ENCODE results near the gene LIPE. TPM values are rescaled to one million over a fixed set of nuclear protein-coding genes. Genes with fewer than 3 reads are reported as not detected.

LIPE gene
- total RNA-seq, 1 donor, result 3.0 TPM

- TF ChIP-seq, protein P1, sequence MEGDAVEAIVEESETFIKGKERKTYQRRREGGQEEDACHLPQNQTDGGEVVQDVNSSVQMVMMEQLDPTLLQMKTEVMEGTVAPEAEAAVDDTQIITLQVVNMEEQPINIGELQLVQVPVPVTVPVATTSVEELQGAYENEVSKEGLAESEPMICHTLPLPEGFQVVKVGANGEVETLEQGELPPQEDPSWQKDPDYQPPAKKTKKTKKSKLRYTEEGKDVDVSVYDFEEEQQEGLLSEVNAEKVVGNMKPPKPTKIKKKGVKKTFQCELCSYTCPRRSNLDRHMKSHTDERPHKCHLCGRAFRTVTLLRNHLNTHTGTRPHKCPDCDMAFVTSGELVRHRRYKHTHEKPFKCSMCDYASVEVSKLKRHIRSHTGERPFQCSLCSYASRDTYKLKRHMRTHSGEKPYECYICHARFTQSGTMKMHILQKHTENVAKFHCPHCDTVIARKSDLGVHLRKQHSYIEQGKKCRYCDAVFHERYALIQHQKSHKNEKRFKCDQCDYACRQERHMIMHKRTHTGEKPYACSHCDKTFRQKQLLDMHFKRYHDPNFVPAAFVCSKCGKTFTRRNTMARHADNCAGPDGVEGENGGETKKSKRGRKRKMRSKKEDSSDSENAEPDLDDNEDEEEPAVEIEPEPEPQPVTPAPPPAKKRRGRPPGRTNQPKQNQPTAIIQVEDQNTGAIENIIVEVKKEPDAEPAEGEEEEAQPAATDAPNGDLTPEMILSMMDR (IDR thresholded peaks at IDR 0.05; ENCODE audit: insufficient read depth, low read depth, low read length), result no peak
- peak; percentile 18 for DNase-seq (ENCODE audit: low read depth)
Measured at GRCh38 chr19:42370626-42371175, 56.5 kb downstream of the LIPE start.

DNA sequence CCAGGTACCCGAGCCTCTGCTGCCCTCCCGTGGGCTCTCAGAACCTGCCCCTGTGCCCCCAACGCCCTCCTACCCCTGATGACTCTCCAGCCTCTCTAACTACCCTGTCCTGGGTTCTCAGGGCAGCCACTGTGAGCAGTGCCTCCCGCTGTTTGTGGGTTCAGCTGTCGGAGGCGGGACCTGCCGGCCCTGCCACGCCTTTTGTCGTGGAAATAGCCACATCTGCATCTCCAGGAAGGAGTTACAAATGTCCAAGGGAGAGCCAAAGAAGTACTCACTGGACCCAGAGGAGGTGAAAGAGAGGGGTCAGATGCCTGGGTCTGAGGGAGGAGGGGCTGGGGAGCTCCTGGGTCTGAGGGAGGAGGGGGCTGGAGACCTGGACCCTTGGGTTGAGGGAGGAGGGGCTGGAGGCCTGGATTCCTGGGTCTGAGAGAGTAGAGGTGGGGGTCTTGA lies 57.1 kb downstream of the LIPE start:
- TF ChIP-seq, protein P1 (IDR thresholded peaks at IDR 0.05; ENCODE audit: insufficient read depth, low read depth, low read length), result no peak
- DNase-seq (ENCODE audit: low read depth), result no peak
- H3K4me3 ChIP-seq (ENCODE audit: low read depth, low read length), result no peak overlapping the region

More at GRCh38 chr19:42370626-42371175, 56.5 kb downstream of the LIPE start:
- no peak overlapping the region for H3K4me3 ChIP-seq (ENCODE audit: low read depth, low read length)

- TF ChIP-seq, protein P1 (IDR thresholded peaks at IDR 0.05; ENCODE audit: insufficient read depth, low read depth, low read length), result no peak
- DNase-seq (ENCODE audit: low read depth), result no peak
- no peak overlapping the region for H3K4me3 ChIP-seq (ENCODE audit: low read depth, low read length)
Measured at GRCh38 chr19:42369433-42370067, 57.6 kb downstream of the LIPE start.

GRCh38 chr19:42368765-42369164 lies 58.4 kb downstream of the LIPE start:
- no peak for DNase-seq (ENCODE audit: low read depth)
- TF ChIP-seq, protein P1 (IDR thresholded peaks at IDR 0.05; ENCODE audit: insufficient read depth, low read depth, low read length), result no peak
- no peak overlapping the region for H3K4me3 ChIP-seq (ENCODE audit: low read depth, low read length)

GRCh38 chr19:42368360-42368759 lies 58.8 kb downstream of the LIPE start:
- TF ChIP-seq, protein P1 (IDR thresholded peaks at IDR 0.05; ENCODE audit: insufficient read depth, low read depth, low read length), result no peak

GRCh38 chr19:42367929-42368328 lies 59.3 kb downstream of the LIPE start:
- TF ChIP-seq, protein P1 (IDR thresholded peaks at IDR 0.05; ENCODE audit: insufficient read depth, low read depth, low read length), result no peak
- H3K4me3 ChIP-seq (ENCODE audit: low read depth, low read length), result no peak overlapping the region
- no peak for DNase-seq (ENCODE audit: low read depth)

More at GRCh38 chr19:42368360-42368759, 58.8 kb downstream of the LIPE start:
- no peak for DNase-seq (ENCODE audit: low read depth)
- H3K4me3 ChIP-seq (ENCODE audit: low read depth, low read length), result no peak overlapping the region
